K562 treated with DMSO at 1 percent for 4 hours (cell line): ENCODE data around the gene FAF2. TPM values are rescaled to one million over a fixed set of nuclear protein-coding genes. Genes with fewer than 3 reads are reported as not detected.

Experiments
- total RNA-seq: library from RNA; unstranded; fragments of 300-600 nt; gene quantifications from 2 replicates; pipeline ENCODE4 v1.2.3, GENCODE V29; 2022; ENCODE audit not compliant: insufficient read depth

The FAF2 gene, protein sequence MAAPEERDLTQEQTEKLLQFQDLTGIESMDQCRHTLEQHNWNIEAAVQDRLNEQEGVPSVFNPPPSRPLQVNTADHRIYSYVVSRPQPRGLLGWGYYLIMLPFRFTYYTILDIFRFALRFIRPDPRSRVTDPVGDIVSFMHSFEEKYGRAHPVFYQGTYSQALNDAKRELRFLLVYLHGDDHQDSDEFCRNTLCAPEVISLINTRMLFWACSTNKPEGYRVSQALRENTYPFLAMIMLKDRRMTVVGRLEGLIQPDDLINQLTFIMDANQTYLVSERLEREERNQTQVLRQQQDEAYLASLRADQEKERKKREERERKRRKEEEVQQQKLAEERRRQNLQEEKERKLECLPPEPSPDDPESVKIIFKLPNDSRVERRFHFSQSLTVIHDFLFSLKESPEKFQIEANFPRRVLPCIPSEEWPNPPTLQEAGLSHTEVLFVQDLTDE
- total RNA-seq: 22.4 and 26.1 TPM in 2 replicates

DNA sequence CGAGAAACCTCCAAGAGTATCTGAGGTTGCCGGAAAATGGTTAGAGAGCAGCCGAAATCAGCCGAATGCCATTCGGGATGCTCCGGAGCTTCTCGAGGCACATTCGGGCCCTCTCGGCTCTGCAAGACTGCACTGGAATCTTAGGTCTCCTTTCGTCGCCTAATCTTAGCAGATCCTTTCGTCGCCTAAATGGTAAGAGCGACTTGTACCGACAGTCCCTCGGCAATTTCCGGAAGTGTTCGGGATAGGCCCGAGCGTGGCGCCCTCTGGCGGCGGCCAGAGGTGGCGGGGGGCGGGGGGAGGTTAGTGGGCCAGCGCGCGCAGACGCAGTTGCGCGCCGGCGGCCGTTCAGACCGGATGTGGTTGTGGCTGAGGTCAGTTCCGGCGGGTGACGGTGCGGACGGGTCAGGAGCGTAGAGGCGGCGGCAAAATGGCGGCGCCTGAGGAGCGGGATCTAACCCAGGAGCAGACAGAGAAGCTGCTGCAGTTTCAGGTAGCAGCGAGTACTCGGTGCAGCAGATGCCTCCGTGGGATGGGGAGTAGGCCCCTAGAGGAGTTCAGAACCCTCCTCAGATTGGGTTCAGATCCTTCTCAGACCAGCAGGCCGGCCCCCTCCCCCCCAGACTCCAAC is at the start of gene FAF2:
TSS of gene FAF2 (plus strand) at position 408 of the 631 bp plus-strand sequence. CDS start at position 431, 23 bp downstream.

DNA sequence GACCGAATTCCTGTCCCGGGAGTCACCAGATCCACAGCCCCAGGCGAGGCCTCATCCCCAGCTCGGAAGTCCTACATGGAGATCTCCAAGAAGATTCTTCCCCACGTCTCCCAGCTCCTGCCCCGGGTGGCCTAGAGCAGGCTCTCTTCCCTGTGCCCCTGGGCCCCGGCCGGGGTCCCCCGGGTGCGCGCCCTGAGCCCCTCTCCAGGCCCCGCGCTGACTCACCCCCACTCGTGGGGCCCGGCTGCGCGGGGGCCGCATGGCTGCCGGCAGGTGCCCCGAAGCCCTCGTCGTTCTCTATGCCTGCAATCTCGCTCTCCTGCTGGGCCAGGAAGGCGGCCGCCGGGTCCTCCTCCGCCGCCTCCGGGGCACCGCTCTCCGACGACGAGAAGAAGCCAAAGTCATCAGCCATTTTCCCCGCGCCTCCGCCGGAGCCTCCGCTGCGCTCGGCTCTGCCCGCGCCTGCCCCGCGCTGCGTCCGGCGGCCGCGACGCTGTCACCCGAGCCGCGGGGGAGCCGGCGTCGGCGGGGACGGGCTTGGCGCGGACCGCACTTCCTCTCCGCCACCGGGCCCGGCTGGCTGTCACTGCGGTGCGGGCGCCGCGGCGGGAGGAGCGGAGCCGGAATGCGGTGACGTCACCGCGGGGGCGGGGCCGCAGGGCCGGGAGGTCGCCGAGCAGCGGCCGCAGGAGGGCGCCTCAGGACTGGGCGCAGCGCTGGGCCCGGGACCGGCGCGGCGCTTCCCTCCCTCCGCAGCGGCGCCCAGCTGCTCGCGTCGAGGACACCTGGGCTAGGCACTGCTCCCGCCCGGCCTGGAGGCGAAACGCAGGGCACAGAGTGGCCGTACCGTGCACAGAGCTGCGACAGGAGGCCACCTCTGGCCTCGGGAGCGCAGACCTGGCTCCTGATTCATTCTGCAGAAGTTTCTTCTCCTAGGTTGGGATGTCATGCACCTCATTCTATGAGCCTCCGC is 31.9 kb upstream of the FAF2 start, which contains the start of gene CLTB:
TSS of gene CLTB (minus strand) at position 588 of the 973 bp plus-strand sequence. CDS start at position 412, 176 bp downstream.

DNA sequence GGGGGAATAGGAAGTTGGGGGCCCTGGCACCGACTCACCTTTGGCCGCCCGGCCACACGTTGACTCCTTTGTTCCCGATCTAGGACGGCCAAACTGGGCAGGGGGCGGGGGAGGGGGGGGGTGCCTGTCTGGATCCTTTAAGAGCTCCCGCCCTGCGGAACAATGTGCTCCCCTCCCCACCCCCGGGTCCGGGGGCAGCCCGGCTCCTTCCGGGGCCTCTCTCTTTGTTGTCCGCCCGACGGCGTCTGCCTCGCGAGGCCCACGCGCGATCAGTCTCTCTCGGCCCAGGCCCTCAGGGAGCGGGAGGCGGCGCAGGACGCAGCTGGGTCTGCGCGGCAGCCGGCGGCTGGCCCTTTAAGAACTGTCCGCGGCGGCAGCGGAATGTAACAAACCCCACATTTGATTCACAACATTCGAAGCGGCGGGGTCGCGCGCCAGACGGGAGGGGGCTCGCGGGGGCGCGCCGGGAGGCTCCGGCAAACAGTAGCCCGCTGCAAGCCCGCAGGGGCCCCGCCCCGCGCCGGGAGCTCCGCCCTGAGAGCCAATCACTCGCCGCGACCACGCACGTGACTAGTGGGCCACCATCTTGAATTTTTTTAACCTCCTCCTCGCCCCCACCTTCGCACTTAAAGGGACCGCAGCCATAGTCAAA is 88.8 kb downstream of the FAF2 start, which contains the start of gene RNF44:
TSS of gene RNF44 (minus strand) at position 501 of the 652 bp plus-strand sequence. CDS start 4,930 bp downstream, outside the sequence.

DNA sequence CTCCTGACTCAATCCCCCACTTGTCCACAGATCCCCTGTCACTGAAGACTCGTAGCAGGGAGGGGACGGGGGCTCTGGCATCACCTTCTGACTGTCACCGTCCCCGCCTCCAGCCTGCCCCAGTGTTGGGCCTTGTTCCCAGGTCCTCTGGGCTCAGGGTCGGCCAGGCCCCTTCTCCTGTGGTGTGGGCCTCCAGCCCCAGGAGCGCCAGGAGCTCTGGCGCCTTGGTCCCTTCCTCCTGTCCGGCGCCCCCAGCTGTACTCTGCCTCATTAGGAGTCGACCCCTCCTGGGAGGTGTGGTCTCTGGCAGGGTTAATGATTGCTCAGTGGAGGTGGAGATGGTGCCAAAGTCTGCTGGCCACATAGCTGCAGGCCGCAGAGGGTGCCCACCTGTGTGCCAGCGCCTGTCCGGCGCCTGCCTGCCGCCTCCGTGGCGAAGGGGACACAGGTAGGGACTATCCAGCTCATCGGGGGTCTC is 100.8 kb downstream of the FAF2 start, which contains the start of gene CDHR2:
TSS of gene CDHR2 (plus strand) at position 376 of the 478 bp plus-strand sequence. CDS start 16,011 bp downstream, outside the sequence.

Other genes with a start within 250 kb of the FAF2 start
- 8.4 and 14.2 TPM in 2 replicates for gene SIMC1, start 210.0 kb upstream of the FAF2 start, total RNA-seq
- 54.2 and 64.2 TPM in 2 replicates for gene KIAA1191, start 86.6 kb upstream of the FAF2 start, total RNA-seq
- gene ARL10, start 82.9 kb upstream of the FAF2 start, total RNA-seq: not detected in 2 replicates
- gene NOP16, start 59.8 kb upstream of the FAF2 start, total RNA-seq: 16.0 and 17.2 TPM in 2 replicates
- 347 and 409 TPM in 2 replicates for gene HIGD2A, start 59.6 kb upstream of the FAF2 start, total RNA-seq
- gene CLTB, start 31.8 kb upstream of the FAF2 start, total RNA-seq: 69.9 and 102 TPM in 2 replicates
- gene RNF44, start 89.0 kb downstream of the FAF2 start, total RNA-seq: 36.0 and 37.5 TPM in 2 replicates
- gene CDHR2, start 101.0 kb downstream of the FAF2 start, total RNA-seq: not detected in 2 replicates
- 4.2 and 4.4 TPM in 2 replicates for gene GPRIN1, start 161.8 kb downstream of the FAF2 start, total RNA-seq
- gene SNCB, start 182.1 kb downstream of the FAF2 start, total RNA-seq: not detected in 2 replicates
- not detected in 2 replicates for gene EIF4E1B, start 182.3 kb downstream of the FAF2 start, total RNA-seq
- 28.1 and 30.4 TPM in 2 replicates for gene TSPAN17, start 199.1 kb downstream of the FAF2 start, total RNA-seq